ENCODE results near the gene PRTFDC1.

PRTFDC1 gene

GRCh38 chr10:24968349-24968748, 15.9 kb upstream of the PRTFDC1 start:
- no peak for DNase-seq (ENCODE audit: low spot score)
- in situ Hi-C loops (cut with MboI; ENCODE audit: low sequenced_read_pairs, unreplicated experiment) = no loop called here
- no peak for TF ChIP-seq CTCF (IDR thresholded peaks at IDR 0.05; ENCODE audit: borderline replicate concordance, control extremely low read depth, extremely low read depth, insufficient read depth, missing control alignments)

DNA sequence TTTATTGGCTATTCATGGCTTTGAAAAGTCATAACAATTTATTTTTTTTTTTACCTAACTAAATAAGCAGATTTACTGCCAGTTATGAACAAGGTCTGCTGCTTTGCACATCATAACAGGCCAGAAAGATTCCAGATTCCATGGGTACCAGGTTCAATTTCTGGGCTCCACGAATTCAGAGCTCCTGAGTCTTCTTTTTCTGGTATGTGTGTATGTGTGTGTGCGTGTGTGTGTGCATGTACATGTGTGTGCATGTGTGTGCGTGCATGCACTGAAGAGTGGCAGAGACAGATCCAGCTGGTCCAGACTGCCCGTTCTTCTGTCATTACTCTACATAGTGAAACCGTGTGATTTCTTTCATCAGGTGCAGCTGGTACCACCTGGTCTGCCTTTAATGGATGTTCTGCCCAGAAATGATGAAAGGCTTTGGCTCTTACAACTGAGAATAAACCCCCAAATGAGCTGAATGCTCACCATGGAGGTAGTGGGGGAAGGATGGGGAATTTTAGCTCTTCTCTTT, 14.6 kb upstream of the PRTFDC1 start:
- in situ Hi-C loops (cut with MboI; ENCODE audit: low sequenced_read_pairs, unreplicated experiment) = no loop called here
- no peak for DNase-seq (ENCODE audit: low spot score)
- no peak for TF ChIP-seq CTCF (IDR thresholded peaks at IDR 0.05; ENCODE audit: borderline replicate concordance, control extremely low read depth, extremely low read depth, insufficient read depth, missing control alignments)

DNA sequence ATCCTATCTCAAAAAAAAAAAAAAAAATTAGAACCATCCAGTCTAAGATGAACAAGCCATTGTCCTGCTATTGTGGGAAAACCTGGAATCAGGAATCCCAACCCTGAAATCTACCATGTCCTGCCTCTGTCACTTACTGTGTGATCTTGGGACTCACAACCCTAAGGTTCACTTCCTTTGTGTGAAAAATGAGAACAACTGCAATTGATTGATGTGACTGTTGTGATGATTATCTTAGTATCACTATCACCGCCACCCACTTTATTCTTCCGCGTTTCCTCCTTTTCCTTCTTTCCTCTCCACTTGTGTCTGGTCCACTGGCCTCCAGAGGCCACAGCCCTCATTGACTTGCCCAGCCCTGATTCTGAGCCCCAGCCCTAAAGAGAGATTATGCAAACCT, 12.6 kb upstream of the PRTFDC1 start:
- no peak for TF ChIP-seq CTCF (IDR thresholded peaks at IDR 0.05; ENCODE audit: borderline replicate concordance, control extremely low read depth, extremely low read depth, insufficient read depth, missing control alignments)
- in situ Hi-C loops (cut with MboI; ENCODE audit: low sequenced_read_pairs, unreplicated experiment) = no loop called here
- DNase-seq (ENCODE audit: low spot score) = no peak

DNA sequence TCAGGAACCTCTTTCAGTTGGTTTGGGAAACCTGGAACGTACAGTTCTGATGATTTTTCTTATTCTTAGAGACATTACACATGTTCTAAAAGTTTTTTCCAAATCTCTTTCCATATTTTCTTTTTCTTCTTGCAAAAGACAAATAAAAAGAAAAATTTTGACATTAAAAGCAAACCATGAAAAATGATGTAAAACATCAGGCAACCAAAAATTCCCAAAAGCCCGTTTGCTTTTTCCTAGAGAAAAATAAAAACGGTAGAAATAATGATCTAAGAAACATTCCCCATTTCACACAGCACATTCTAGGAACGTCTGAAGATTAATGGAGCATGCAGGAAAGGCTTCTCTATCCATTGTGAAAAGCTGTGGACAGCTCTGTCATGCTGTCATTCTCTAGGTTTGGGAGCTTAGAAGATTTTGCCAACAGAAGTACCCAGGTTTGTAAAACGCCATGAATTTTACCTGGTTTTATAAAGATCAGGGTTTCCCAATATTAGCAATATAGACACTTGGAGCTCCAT, 11.2 kb upstream of the PRTFDC1 start:
- no peak for TF ChIP-seq CTCF (IDR thresholded peaks at IDR 0.05; ENCODE audit: borderline replicate concordance, control extremely low read depth, extremely low read depth, insufficient read depth, missing control alignments)
- in situ Hi-C loops (cut with MboI; ENCODE audit: low sequenced_read_pairs, unreplicated experiment) = no loop called here
- DNase-seq (ENCODE audit: low spot score) = no peak

- no peak for DNase-seq (ENCODE audit: low spot score)
- in situ Hi-C loops (cut with MboI; ENCODE audit: low sequenced_read_pairs, unreplicated experiment) = no loop called here
- TF ChIP-seq CTCF (IDR thresholded peaks at IDR 0.05; ENCODE audit: borderline replicate concordance, control extremely low read depth, extremely low read depth, insufficient read depth, missing control alignments) = no peak
Measured at GRCh38 chr10:24962995-24963394, 10.6 kb upstream of the PRTFDC1 start.

GRCh38 chr10:24961582-24961981, 9.2 kb upstream of the PRTFDC1 start:
- TF ChIP-seq CTCF (IDR thresholded peaks at IDR 0.05; ENCODE audit: borderline replicate concordance, control extremely low read depth, extremely low read depth, insufficient read depth, missing control alignments) = no peak
- in situ Hi-C loops (cut with MboI; ENCODE audit: low sequenced_read_pairs, unreplicated experiment) = no loop called here
- DNase-seq (ENCODE audit: low spot score) = no peak

- no peak for DNase-seq (ENCODE audit: low spot score)
- in situ Hi-C loops (cut with MboI; ENCODE audit: low sequenced_read_pairs, unreplicated experiment) = no loop called here
- no peak for TF ChIP-seq CTCF (IDR thresholded peaks at IDR 0.05; ENCODE audit: borderline replicate concordance, control extremely low read depth, extremely low read depth, insufficient read depth, missing control alignments)
Measured at GRCh38 chr10:24959382-24959730, 7.0 kb upstream of the PRTFDC1 start.
